Hindlimb muscle (tissue), 1 donor: ENCODE results near the gene PLA2G12A. TPM values are rescaled to one million over a fixed set of nuclear protein-coding genes. Genes with fewer than 3 reads are reported as not detected.

Source experiments
- DNase-seq: peaks from one replicate; pipeline ENCODE4 v3.0.0-alpha.2; 2013
- polyA plus RNA-seq: library from polyadenylated mRNA; unstranded; fragments of 120-200 nt; gene quantifications from one replicate; pipeline ENCODE4 v1.2.1, GENCODE V29; 2013; ENCODE audit not compliant: insufficient read length

PLA2G12A gene
- polyA plus RNA-seq, 1 donor, result 14.8 TPM

DNA sequence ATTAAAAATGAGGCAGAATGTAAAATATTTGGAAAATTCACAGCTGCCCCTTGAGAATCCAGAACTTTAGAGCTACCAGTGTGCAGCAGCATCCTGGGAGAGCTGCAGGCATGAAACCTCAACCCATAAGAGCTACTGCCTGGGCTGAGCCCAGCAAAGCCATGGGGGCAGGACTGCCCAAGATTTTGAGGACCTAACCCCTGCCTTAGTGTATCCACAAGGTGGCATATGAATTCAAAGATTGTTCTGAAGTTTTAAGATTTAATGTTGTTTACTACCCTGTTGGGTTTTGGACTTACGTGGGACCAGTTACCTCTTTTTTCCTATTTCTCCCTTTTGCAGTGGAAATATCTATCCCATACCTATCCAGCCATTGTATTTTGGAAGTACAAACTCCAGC is 53.0 kb downstream of the PLA2G12A start:
- DNase-seq, result no peak

GRCh38 chr4:109675843-109676242 is 54.0 kb downstream of the PLA2G12A start:
- no peak for DNase-seq

GRCh38 chr4:109675181-109675580 is 54.7 kb downstream of the PLA2G12A start:
- DNase-seq, result no peak

DNA sequence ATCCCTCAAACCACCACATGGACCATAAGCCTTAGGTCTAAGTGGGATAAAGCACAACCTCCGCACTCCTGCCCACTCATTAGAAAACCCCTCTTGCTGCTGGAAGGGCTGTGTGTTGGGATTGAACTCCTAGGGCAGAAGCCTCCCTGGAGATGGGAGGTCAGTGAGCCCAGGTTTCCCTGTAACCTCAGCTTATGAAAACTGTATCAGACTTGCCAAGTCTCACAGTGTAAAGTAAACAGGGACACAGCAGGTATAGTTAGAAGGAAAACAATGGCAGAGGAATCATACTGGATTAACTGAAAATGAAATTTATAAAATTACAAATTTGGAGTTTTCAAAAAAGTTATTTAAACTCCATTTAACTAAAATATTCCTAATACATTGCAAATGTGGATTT is 56.6 kb downstream of the PLA2G12A start:
- no peak for DNase-seq

DNA sequence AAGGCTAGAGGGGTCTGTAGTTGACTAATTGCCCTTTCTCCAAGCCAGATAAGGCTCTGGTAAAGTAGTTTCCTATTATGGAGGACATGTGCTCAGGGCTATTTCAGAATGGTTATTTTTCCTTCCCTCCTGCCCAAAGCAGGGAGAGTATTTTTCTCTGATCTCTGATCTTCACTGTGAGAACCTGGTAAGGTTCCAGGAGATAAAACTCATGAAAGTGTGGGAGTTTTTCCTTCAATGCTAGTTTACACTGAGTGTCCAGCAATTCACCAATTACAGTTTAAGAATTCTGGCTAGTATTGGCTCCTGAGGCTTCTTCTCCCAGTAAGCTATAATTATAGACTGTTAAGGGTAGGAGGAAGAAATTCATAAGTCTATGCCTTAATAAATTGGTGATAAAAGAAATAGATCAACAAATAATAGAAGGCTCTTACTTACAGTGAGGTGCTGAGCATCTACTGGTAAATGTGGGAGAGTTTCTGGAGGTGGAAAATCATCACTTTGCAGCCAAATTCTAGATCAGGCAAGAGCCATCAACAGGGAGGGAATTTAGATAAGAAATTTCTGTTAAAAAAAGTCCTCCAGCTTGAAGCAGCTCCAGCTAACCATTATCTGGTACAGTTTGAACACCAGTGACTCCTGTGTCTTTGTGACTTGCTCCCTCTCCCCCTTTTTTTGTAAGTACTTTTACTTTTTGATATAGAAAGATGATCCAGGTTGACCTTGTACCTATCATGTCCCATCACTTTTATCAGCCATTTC is 57.5 kb downstream of the PLA2G12A start:
- DNase-seq, result no peak

GRCh38 chr4:109671350-109671749 is 58.5 kb downstream of the PLA2G12A start:
- no peak for DNase-seq

DNA sequence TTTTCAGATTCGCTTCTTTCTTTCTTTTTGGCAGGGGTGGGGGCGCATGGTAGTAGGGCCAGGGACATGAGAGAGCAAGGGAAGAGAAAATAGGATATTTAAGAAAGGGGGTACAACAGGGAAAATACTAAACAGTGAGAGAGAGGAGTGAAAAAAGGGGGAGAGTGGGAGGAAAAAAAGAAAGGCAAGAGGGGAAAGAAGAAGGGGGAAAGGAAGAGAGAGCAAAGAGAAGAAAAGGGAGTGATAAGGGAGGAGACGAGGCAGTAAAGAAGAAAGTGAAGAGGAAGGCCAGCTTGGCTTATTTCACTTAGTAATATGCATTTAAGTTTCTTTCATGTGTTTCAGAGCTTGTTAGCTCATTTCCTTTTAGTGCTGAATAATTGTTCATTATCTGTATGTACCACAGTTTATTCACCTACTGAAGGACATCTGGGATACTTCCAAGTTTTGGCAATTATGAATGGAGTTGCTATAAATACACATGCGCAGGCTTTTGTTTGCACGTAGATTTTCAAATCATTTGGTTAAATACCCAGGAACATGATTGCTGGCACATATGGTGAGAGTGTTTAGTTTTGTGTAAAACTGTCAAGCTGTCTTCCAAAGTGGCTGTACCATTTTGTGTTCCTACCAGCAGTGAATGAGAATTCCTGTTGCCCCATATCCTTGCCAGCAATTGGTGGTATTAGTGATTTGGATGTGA is 63.9 kb downstream of the PLA2G12A start:
- DNase-seq, result no peak

DNA sequence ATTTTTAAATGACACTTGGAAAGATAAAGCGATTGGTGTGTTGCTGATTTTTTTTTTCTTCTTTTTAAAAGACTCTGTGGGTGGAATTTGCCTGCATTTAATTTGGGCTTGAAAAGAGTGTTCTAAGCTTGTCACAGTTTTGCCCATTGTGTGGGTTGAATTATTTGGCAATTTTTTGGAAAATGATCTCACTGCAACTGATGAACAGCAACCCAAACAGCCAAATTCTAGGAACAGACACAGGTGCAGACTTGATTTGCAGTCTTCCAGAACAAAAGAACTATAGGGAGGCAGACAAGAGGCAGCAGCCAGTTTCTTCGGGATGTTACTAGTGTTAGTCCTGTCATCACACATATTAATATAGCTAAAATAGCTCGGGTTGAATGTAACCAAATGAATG is 67.1 kb downstream of the PLA2G12A start:
- no peak for DNase-seq

- DNase-seq, result no peak
Measured at GRCh38 chr4:109662116-109662515, 67.8 kb downstream of the PLA2G12A start.

Other genes starting within 250 kb of the PLA2G12A start
- 12.6 TPM for gene MCUB, start 169.8 kb downstream of the PLA2G12A start, polyA plus RNA-seq
- gene CASP6, start 26.6 kb downstream of the PLA2G12A start, polyA plus RNA-seq, result 16.3 TPM
- 7.3 TPM for gene CFI, start 71.9 kb upstream of the PLA2G12A start, polyA plus RNA-seq
- 26.2 TPM for gene GAR1, start 85.7 kb upstream of the PLA2G12A start, polyA plus RNA-seq
- 0.53 TPM for gene RRH, start 97.9 kb upstream of the PLA2G12A start, polyA plus RNA-seq
- gene LRIT3, start 118.0 kb upstream of the PLA2G12A start, polyA plus RNA-seq, result 0.46 TPM
- 16.4 TPM for gene EGF, start 182.8 kb upstream of the PLA2G12A start, polyA plus RNA-seq